Left renal pelvis (tissue), 4 donors: ENCODE measurements around the gene OPCML. TPM values are rescaled to one million over a fixed set of nuclear protein-coding genes. Genes with fewer than 3 reads are reported as not detected.

Source experiments
- DNase-seq, 4 donors: peaks; one replicate each; pipeline ENCODE4 v3.0.0-alpha.2; 2013; ENCODE audit warnings: low read depth in 4 of 4, low spot score in 3 of 4
- polyA plus RNA-seq, 4 donors: library from polyadenylated mRNA; unstranded; fragments of 120-200 nt; gene quantifications; one replicate each; pipeline ENCODE4 v1.2.1, GENCODE V29; 2013; ENCODE audit not compliant: insufficient read length in 4 of 4

OPCML gene
- polyA plus RNA-seq, 4 donors = 10.1 to 16.1 (median 12.5) TPM

DNA sequence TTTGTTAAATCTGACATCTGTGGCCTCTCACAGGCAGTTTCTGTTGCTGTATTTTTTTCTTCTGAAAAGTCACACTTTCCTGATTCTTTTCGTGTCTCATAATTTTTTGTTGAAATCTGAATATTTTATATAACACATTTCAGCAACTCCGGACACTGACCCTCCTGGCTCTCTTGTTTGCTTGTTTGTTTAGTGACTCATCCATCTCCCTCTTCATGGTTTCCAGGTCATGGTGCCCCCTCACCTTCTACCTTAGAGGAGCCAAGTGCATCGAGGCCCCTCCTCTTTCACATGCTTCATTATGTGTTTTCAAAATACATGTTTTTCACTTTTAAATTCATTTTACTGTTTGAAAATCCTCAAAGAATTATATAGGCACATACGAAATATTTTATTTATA is 562.4 kb downstream of the OPCML start:
- DNase-seq = no peak

DNA sequence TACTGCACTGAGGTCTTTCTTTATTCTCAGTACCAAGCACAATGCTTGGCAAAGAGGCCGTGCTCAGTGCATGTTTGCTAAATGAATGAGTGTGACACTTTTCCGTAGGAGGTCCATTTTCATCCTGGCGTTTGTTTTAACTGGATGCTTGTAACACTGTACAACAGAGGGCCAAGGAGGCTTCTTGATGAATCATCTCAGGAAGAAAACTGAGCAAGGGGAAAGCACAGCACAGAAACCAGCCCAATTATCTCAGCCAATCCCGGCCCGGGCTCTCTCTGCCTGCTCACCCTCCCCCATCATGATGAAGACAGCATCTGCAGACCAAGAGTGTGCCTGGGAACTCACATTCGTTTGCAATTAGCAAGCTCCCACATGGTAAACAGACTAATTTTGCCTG is 570.3 kb downstream of the OPCML start:
- no peak for DNase-seq

DNA sequence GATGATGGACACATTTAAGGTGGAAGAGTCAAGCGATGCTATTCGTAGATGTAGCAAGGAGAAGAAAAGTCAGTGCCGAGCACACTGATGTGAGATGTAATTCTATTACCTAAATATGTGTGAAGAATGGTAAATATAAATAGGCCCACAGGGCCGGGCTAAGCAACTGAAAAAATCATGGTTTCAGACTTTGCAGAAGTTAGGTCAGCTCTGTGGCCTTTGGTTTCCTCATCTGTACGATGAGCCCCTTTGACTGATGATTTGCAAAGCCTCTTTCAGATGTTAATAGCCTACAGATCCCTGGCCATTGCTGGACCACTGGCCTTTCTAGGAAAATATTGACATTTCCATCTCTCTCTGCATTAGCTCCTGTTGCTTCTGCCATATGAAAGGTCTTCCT is 570.8 kb downstream of the OPCML start:
- DNase-seq = no peak

DNA sequence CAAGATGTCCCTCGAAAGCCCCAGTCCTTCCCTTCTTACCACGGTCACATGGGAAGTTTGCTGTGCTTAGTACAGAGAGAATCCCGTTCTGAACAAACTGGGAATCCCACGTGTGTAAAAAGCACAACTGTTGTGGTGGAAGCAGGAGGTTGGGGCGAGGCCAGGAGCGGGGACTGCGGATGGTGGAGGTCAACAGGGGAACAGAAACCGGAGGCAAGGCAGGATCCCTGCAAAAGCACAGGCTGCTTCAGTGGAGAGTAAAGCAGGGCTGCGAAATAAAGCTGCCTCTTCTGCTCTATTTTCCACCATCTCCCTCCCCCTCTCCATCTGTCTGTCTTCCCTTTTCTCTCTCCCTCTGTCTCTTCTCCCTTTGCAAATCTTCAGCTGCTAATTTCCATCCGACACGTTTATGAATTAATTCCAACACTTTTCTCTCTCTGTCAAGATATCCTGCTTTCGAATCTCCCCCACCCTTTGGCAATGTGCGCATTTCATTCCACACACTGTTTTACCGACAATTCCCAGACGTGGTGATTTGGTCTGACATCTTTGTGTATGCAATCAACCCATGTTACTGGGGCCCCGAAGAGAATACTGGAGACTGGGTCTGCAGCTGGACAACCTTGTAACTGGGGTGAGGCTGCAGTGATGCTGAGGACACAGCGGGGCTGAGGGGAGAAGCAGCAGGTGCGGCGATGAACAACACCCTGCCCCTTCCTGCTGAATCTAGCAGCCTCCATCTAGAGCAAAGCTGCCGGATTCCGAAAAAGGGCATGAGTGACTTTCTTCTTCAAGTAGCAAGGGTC is 571.8 kb downstream of the OPCML start:
- DNase-seq = no peak

GRCh38 chr11:132959693-132960092 is 572.6 kb downstream of the OPCML start:
- DNase-seq = no peak

GRCh38 chr11:132957881-132958280 is 574.4 kb downstream of the OPCML start:
- DNase-seq = no peak

- DNase-seq = no peak
These were observed 584.0 kb downstream of the OPCML start for GRCh38 chr11:132948252-132948651.

DNA sequence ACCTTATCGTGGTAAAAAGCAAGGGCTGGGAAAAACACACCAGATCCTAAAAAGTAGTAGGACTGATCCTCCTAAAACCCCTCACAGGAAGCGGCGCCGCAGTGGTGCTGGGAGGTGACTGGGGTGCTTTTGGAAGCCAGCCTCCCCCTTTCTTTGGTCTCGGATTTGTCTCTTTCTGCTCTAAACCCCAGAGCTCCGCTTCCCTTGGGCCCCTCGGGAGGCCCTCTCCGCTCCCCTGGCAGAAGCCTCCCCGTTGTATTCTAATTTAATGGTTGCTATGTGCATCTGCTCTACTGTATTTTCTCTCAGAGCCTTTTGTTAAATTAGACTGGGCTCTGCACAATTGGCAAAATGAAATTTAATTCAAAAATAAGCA is 587.7 kb downstream of the OPCML start:
- DNase-seq = no peak

- DNase-seq = no peak
These were observed 588.4 kb downstream of the OPCML start for GRCh38 chr11:132943706-132944568.

GRCh38 chr11:132943357-132943705 is 589.0 kb downstream of the OPCML start:
- no peak for DNase-seq

- DNase-seq = no peak
These were observed 589.5 kb downstream of the OPCML start for GRCh38 chr11:132942611-132943356.

DNA sequence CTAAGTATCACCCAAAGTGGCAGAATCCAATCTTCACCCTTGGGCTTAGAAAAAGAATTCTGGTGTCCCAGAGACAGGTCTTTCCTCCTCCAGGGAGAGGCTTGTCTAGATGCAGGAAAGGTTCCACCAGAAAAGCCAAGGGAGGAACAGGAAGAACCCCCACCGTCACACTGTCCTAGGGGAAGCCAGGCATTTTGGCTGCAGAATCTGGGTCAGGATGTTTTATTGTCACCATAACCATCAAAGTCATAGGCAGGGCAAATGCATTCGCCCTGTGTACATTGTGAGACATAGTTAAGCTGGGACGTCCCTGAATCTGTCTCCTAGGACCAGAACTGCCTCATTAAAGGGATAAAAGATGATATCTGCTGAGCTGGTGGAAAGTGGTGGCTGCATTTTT is 590.5 kb downstream of the OPCML start:
- no peak for DNase-seq

DNA sequence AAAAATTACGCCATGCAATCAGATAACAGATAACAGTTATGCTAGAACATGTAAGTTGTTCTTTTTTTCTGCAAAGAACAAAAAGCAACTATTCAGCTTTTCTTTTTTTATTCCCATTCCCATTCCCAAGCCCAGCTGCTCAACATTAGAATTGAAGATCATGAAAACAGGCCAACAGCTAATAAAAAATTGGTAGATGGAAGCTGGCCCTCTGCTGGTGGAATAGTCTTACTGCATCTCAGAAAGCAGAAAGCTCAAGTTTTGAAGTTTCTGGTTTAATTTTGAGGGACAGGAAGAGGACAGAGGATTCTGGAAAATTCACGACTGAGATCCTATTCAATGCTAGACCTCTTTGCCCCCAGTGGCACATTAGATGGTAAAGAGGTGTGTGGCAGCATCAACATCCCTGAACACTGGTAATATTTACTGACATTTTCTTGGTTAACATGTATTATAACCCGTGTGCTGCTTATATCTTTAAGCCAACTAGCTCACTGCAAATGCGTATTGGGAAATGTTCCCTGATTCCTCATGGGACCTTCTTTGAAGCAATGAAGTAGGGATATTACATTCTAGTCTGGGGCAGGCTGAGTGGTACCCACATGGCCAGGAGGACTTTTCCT is 591.2 kb downstream of the OPCML start:
- DNase-seq = no peak

DNA sequence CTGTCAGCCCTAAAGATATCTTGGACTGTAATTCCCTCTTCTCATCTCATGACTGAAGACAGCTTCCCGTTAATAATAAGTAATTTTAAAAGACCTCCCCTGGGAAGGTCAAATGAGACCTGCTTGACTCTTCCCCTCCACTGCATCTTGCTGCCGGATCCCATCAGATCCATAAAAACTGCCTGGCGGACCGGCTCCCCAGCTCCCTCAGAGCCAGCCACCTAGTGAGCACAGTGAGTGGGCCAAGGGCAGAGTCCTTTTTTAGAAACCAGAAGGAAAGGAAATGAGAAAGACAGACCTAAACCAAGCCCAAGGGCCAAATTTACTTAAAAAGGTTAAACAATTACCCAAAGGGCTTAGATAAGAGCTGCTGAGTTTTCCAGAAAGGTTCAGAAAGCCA is 595.3 kb downstream of the OPCML start:
- DNase-seq = no peak

GRCh38 chr11:132935383-132935782 is 596.9 kb downstream of the OPCML start:
- no peak for DNase-seq

GRCh38 chr11:132933703-132934102 is 598.6 kb downstream of the OPCML start:
- no peak for DNase-seq

GRCh38 chr11:132925825-132926469 is 606.4 kb downstream of the OPCML start:
- DNase-seq = no peak

- DNase-seq = no peak
These were observed 610.7 kb downstream of the OPCML start for GRCh38 chr11:132921597-132921996.

- no peak for DNase-seq
These were observed 611.7 kb downstream of the OPCML start for GRCh38 chr11:132920451-132921096.

- no peak for DNase-seq
These were observed 617.7 kb downstream of the OPCML start for GRCh38 chr11:132914600-132914999.
